DND-41 (cell line): ENCODE measurements around the gene FAM227A.
"Not testable (repeated sequence)": the region's sequence is repeated elsewhere in the genome, so short reads cannot be mapped to it uniquely, and the experiment has no call there.

Source experiments
- ATAC-seq: fragments of 200-7000 bp; cut with Tn5 transposase; 3 replicates; pipeline ENCODE4 v1.9.1; 2021; ENCODE audit warnings: low read depth; ENCODE audit not compliant: insufficient read depth
- DNase-seq: peaks from one replicate; pipeline ENCODE4 v3.0.0-alpha.2; 2020
- H2AFZ ChIP-seq: 2 replicates; pipeline ENCODE4 v1.6.0; 2012; ENCODE audit warnings: low read depth, low read length
- H3K27ac ChIP-seq: 2 replicates; pipeline ENCODE4 v1.5.1; 2012; ENCODE audit warnings: low read length, inconsistent platforms
- H3K27me3 ChIP-seq: fragments of 200-600 bp; sonication (generic); 2 replicates; pipeline ENCODE4 v1.6.0; 2012; ENCODE audit warnings: low read length, mild to moderate bottlenecking, inconsistent platforms; ENCODE audit not compliant: insufficient read depth, poor library complexity
- H3K36me3 ChIP-seq: 2 replicates; pipeline ENCODE4 v1.5.1; 2012; ENCODE audit warnings: low read length, inconsistent platforms; ENCODE audit not compliant: insufficient read depth
- H3K4me1 ChIP-seq: 2 replicates; pipeline ENCODE4 v1.5.1; 2012; ENCODE audit warnings: mild to moderate bottlenecking, low read length; ENCODE audit not compliant: insufficient read depth
- H3K4me2 ChIP-seq: 2 replicates; pipeline ENCODE4 v1.6.0; 2012; ENCODE audit warnings: mild to moderate bottlenecking, moderate library complexity, low read length, inconsistent platforms; ENCODE audit not compliant: insufficient read depth
- H3K4me3 ChIP-seq, 2 experiments: fragments of 200-600 bp in 1 of 2; shearing (Covaris generic) in 1 of 2; 2 replicates each; pipeline ENCODE4 v1.5.1; 2012 to 2016; ENCODE audit warnings: inconsistent platforms in 2 of 2, low read length in 2 of 2, mild to moderate bottlenecking in 2 of 2, low read depth in 1 of 2, moderate library complexity in 1 of 2
- H3K79me2 ChIP-seq: 2 replicates; pipeline ENCODE4 v1.6.0; 2012; ENCODE audit warnings: low read length, inconsistent platforms; ENCODE audit not compliant: insufficient read depth
- H3K9ac ChIP-seq: 2 replicates; pipeline ENCODE4 v1.6.0; 2012; ENCODE audit warnings: low read depth, mild to moderate bottlenecking, inconsistent platforms, low read length, moderate library complexity
- H3K9me3 ChIP-seq: 2 replicates; pipeline ENCODE4 v1.5.1; 2012; ENCODE audit warnings: low read length, moderate library complexity, mild to moderate bottlenecking, inconsistent platforms; ENCODE audit not compliant: insufficient read depth, severe bottlenecking
- H4K20me1 ChIP-seq: 2 replicates; pipeline ENCODE4 v1.6.0; 2012; ENCODE audit warnings: low read length; ENCODE audit not compliant: insufficient read depth
- EZH2 ChIP-seq: IDR thresholded peaks from 3 replicates; pipeline ENCODE4 v1.6.1; 2012; ENCODE audit warnings: borderline replicate concordance, low read depth, mild to moderate bottlenecking, moderate library complexity, low read length, inconsistent platforms; ENCODE audit not compliant: severe bottlenecking
- TF ChIP-seq, protein P1 (sequence below): IDR thresholded peaks from 2 replicates; pipeline ENCODE4 v1.5.1; 2012; ENCODE audit warnings: borderline replicate concordance, low read length, moderate library complexity, mild to moderate bottlenecking; ENCODE audit not compliant: poor library complexity, severe bottlenecking; ENCODE audit errors: extremely low read depth

The FAM227A gene

GRCh38 chr22:38618258-38618657, 37.9 kb downstream of the FAM227A start:
- Histone ChIP-seq H3K9ac (no peak overlapping the region), H2AFZ (no peak overlapping the region), H3K27ac (no peak overlapping the region), H4K20me1 (no peaks in the 10 kb centered on the region), H3K4me2 (no peak overlapping the region), H3K4me1 (no peaks in the 10 kb centered on the region), H3K4me3 (no peak overlapping the region), H3K9me3 (no peaks in the 10 kb centered on the region), H3K79me2 (no peaks in the 10 kb centered on the region), H3K36me3 (no peaks in the 10 kb centered on the region), H3K27me3 (no peaks in the 10 kb centered on the region)
- no peak for DNase-seq
- TF ChIP-seq, protein P1, sequence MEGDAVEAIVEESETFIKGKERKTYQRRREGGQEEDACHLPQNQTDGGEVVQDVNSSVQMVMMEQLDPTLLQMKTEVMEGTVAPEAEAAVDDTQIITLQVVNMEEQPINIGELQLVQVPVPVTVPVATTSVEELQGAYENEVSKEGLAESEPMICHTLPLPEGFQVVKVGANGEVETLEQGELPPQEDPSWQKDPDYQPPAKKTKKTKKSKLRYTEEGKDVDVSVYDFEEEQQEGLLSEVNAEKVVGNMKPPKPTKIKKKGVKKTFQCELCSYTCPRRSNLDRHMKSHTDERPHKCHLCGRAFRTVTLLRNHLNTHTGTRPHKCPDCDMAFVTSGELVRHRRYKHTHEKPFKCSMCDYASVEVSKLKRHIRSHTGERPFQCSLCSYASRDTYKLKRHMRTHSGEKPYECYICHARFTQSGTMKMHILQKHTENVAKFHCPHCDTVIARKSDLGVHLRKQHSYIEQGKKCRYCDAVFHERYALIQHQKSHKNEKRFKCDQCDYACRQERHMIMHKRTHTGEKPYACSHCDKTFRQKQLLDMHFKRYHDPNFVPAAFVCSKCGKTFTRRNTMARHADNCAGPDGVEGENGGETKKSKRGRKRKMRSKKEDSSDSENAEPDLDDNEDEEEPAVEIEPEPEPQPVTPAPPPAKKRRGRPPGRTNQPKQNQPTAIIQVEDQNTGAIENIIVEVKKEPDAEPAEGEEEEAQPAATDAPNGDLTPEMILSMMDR: no peak
- no peak for TF ChIP-seq EZH2
- no peak for ATAC-seq

GRCh38 chr22:38615064-38615405, 41.2 kb downstream of the FAM227A start:
- H3K4me3 ChIP-seq, H3K4me2 ChIP-seq, DNase-seq, H3K9me3 ChIP-seq, H3K79me2 ChIP-seq, H3K4me1 ChIP-seq, H3K27ac ChIP-seq, H3K9ac ChIP-seq, H3K27me3 ChIP-seq, H2AFZ ChIP-seq, H4K20me1 ChIP-seq, ATAC-seq, H3K36me3 ChIP-seq: not testable (repeated sequence)

DNA sequence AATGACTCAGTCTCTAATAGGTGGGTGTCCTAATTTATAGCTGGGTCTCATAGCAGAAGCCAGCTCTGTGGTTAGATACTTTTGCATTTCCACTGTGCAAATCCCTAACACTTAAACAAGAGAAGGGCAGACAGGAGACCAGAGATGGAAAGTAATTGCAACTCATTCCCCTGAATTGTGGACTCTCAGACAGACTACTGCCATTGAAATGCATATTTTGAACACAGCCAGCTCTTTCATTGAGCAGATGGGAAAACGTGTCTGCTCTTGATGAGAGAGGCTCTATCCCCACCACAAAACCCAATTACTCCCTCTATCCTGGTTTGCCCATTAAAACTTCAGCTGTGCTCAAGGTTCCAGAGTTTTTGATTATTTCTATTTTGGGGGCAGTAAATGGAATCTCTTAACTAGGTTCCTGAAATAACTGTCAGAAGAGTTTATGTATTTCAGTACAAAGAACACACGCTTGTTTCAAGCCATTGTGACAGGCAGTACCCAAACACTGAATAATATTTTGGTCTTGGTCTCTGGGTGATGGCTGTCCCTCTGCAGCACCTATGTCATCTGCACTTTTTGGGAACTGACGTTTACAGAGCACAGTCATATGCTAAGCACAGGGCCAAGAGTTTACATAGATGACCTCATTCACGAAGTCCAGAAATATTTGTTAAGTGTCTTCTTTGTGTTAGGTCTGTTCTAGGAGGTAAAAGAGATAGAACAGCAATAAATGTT, 41.7 kb downstream of the FAM227A start:
- H3K9ac ChIP-seq: no peak overlapping the region
- no peaks in the 10 kb centered on the region for H4K20me1 ChIP-seq
- DNase-seq (no peak), ATAC-seq (no peak)
- no peaks in the 10 kb centered on the region for H3K79me2 ChIP-seq
- no peaks in the 10 kb centered on the region for H3K27me3 ChIP-seq
- H3K4me2 ChIP-seq: no peak overlapping the region
- H3K36me3 ChIP-seq: no peaks in the 10 kb centered on the region
- H3K9me3 ChIP-seq: no peaks in the 10 kb centered on the region
- H3K27ac ChIP-seq: no peak overlapping the region
- H3K4me3 ChIP-seq: no peak overlapping the region
- TF ChIP-seq EZH2: no peak
- TF ChIP-seq, protein P1: no peak
- H3K4me1 ChIP-seq: no peaks in the 10 kb centered on the region
- no peak overlapping the region for H2AFZ ChIP-seq

DNA sequence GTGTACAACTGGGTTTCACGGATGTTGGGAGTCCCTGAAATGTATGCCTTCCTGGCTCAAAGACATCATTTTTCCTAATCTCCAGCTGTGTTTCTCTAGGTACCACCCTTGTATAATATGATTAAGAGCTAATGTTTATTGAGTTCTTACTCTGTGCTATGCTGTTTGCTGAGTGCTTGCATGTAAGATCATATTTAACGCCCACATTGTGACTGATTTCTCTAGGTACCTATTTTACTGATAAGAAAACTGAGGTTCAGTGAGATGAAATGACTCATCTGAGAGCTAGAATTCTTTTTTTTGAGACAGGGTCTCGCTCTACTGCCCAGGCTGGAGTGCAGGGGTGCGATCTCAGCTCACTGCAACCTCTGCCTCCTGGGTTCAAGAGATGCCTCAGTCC, 42.6 kb downstream of the FAM227A start:
- Histone ChIP-seq H2AFZ (no peak overlapping the region), H3K9ac (no peak overlapping the region), H3K36me3 (no peaks in the 10 kb centered on the region), H3K79me2 (no peaks in the 10 kb centered on the region), H3K4me2 (no peak overlapping the region), H3K4me1 (no peaks in the 10 kb centered on the region), H3K27me3 (no peaks in the 10 kb centered on the region), H3K27ac (no peak overlapping the region), H3K4me3 (no peak overlapping the region), H3K9me3 (no peaks in the 10 kb centered on the region), H4K20me1 (no peaks in the 10 kb centered on the region)
- no peak for ATAC-seq
- no peak for DNase-seq
- TF ChIP-seq, protein P1: no peak
- TF ChIP-seq EZH2: no peak
